B cell (primary cell): Measurements from ENCODE around the gene PDE4B. TPM values are rescaled to one million over a fixed set of nuclear protein-coding genes. Genes with fewer than 3 reads are reported as not detected.
"Not testable (repeated sequence)": the region's sequence is repeated elsewhere in the genome, so short reads cannot be mapped to it uniquely, and the experiment has no call there.

Source experiments
- ATAC-seq: fragments of 200-7000 bp; cut with Tn5 transposase; one replicate; pipeline ENCODE4 v1.10.0; 2021; ENCODE audit warnings: low read depth, mild to moderate bottlenecking, moderate number of reproducible peaks, moderate library complexity
- CTCF ChIA-PET: fragments of 350-600 bp; sonication (Branson Sonifier 250); formaldehyde crosslinking; loops from one replicate; lab custom pipeline; 2021; ENCODE audit warnings: antibody characterized with exemption, inconsistent platforms; lab: Charles Lee
- POLR2A ChIA-PET: fragments of 350-600 bp; sonication (Branson Sonifier 250); formaldehyde crosslinking; loops from one replicate; lab custom pipeline; 2021; ENCODE audit warnings: antibody characterized with exemption; lab: Charles Lee
- DNase-seq: peaks from one replicate; pipeline ENCODE4 v3.0.0; 2013
- H2AFZ ChIP-seq: 2 replicates; pipeline ENCODE4 v1.6.1; 2012; ENCODE audit warnings: mild to moderate bottlenecking, low read depth, low read length; ENCODE audit not compliant: insufficient read depth, poor library complexity, severe bottlenecking
- H3K27ac ChIP-seq, 2 donors: 1 replicate in 1 of 2; 2 replicates in 1 of 2; pipeline ENCODE4 v1.5.1; 2012 to 2013; ENCODE audit warnings: low read length in 2 of 2, mild to moderate bottlenecking in 2 of 2, moderate library complexity in 1 of 2
- H3K27me3 ChIP-seq, 4 experiments: fragments of 200-600 bp in 1 of 4; sonication (generic) in 1 of 4; replicated peaks in 1 of 4; 1 replicate in 2 of 4; 2 replicates in 2 of 4; pipeline versions ENCODE4 v1.6.1 to v1.7.0; 2013 to 2016; ENCODE audit warnings: low read length in 3 of 4, mild to moderate bottlenecking in 2 of 4, mixed read lengths in 1 of 4, moderate library complexity in 1 of 4; ENCODE audit not compliant: insufficient read depth in 4 of 4, control insufficient read depth in 3 of 4; ENCODE audit errors: control extremely low read depth in 1 of 4
- H3K36me3 ChIP-seq, 2 experiments: replicated peaks in 1 of 2; 1 replicate in 1 of 2; 2 replicates in 1 of 2; pipeline versions ENCODE4 v1.6.1 to v1.7.1; 2013; ENCODE audit warnings: low read length in 1 of 2; ENCODE audit not compliant: insufficient read depth in 2 of 2, control insufficient read depth in 1 of 2; ENCODE audit errors: control extremely low read depth in 1 of 2, extremely low read depth in 1 of 2
- H3K4me1 ChIP-seq, 2 donors: fragments of 200-600 bp in 1 of 2; sonication (generic) in 1 of 2; 1 replicate in 1 of 2; 2 replicates in 1 of 2; pipeline versions ENCODE4 v1.5.1 to v1.6.1; 2013 to 2017; ENCODE audit warnings: low read length in 2 of 2; ENCODE audit not compliant: control insufficient read depth in 2 of 2, insufficient read depth in 2 of 2
- H3K4me2 ChIP-seq: replicated peaks from 2 replicates; pipeline ENCODE3; 2012; ENCODE audit warnings: mild to moderate bottlenecking, low read depth, low read length; ENCODE audit not compliant: poor library complexity, severe bottlenecking
- H3K4me3 ChIP-seq, 5 experiments: fragments of 200-600 bp in 1 of 5; sonication (generic) in 1 of 5; 1 replicate in 3 of 5; 2 replicates in 2 of 5; pipeline versions ENCODE4 v1.5.1 to v1.7.0; 2011 to 2016; ENCODE audit warnings: low read length in 4 of 5, mild to moderate bottlenecking in 4 of 5, low read depth in 2 of 5, control low read depth in 1 of 5, moderate library complexity in 1 of 5; ENCODE audit not compliant: insufficient read depth in 1 of 5; ENCODE audit errors: control extremely low read depth in 1 of 5, extremely low read depth in 1 of 5
- H3K79me2 ChIP-seq: fragments of 200-600 bp; sonication (generic); one replicate; pipeline ENCODE4 v1.6.0; 2016; ENCODE audit warnings: low read length; ENCODE audit not compliant: control insufficient read depth, insufficient read depth
- H3K9ac ChIP-seq: fragments of 200-600 bp; sonication (generic); 2 replicates; pipeline ENCODE4 v1.6.1; 2017; ENCODE audit warnings: mild to moderate bottlenecking, low read length, moderate library complexity
- H3K9me3 ChIP-seq, 3 donors: one replicate each; pipeline versions ENCODE4 v1.6.1 to v1.7.1; 2013; ENCODE audit warnings: low read length in 2 of 3; ENCODE audit not compliant: control insufficient read depth in 2 of 3, insufficient read depth in 1 of 3; ENCODE audit errors: control extremely low read depth in 1 of 3
- H4K20me1 ChIP-seq: 2 replicates; pipeline ENCODE4 v1.6.0; 2012; ENCODE audit warnings: mild to moderate bottlenecking, low read length; ENCODE audit not compliant: insufficient read depth, control insufficient read depth, poor library complexity, severe bottlenecking
- H3K27ac Mint-ChIP-seq: one replicate; pipeline ENCODE4 v1.8.0; 2021; ENCODE audit warnings: mixed read lengths
- H3K27me3 Mint-ChIP-seq: one replicate; pipeline ENCODE4 v1.8.0; 2021; ENCODE audit warnings: mixed read lengths
- H3K4me1 Mint-ChIP-seq: one replicate; pipeline ENCODE4 v1.8.0; 2021; ENCODE audit warnings: mixed read lengths
- H3K4me3 Mint-ChIP-seq: one replicate; pipeline ENCODE4 v1.8.0; 2021; ENCODE audit warnings: mixed read lengths
- H3K9me3 Mint-ChIP-seq: one replicate; pipeline ENCODE4 v1.8.0; 2022; ENCODE audit warnings: mixed read lengths; ENCODE audit not compliant: insufficient read depth
- EZH2 ChIP-seq: IDR thresholded peaks from 2 replicates; pipeline ENCODE4 v1.6.1; 2012; ENCODE audit warnings: borderline replicate concordance, low read depth, mild to moderate bottlenecking, moderate library complexity, low read length; ENCODE audit not compliant: insufficient read depth, poor library complexity, severe bottlenecking
- WGBS: methylation state at CpG from one replicate; pipeline ENCODE4 v1.1.5; 2013; ENCODE audit warnings: missing lambda C conversion rate; ENCODE audit not compliant: insufficient coverage; 5-methylcytosine and 5-hydroxymethylcytosine counted together
- intact Hi-C: fragments of 100-400 bp; cut with micrococcal nuclease; formaldehyde crosslinking; loops from one replicate; pipeline ENCODE4 v1.10.0; 2022
- polyA plus RNA-seq: library from polyadenylated mRNA; depleted of rRNA; stranded (reverse); fragments of >200 nt; gene quantifications from 2 replicates; pipeline ENCODE4 v1.2.3, GENCODE V29; 2012
- total RNA-seq, 2 donors: library from RNA; stranded (reverse); fragments of 120-200 nt in 1 of 2; gene quantifications; 1 replicate in 1 of 2; 2 replicates in 1 of 2; pipeline versions ENCODE4 v1.2.3 to v1.2.4, GENCODE V29; 2013 to 2022
- TF ChIP-seq, protein P1 (sequence below): fragments of 200-600 bp; IDR thresholded peaks from one replicate; pipeline ENCODE4 v1.8.0; 2022; ENCODE audit warnings: antibody characterized with exemption, mild to moderate bottlenecking

The PDE4B gene
- total and polyA plus RNA-seq, 2 donors (not counting 1 experiment from before 2014, with no cell fraction given), result 63.7 to 242 TPM

DNA sequence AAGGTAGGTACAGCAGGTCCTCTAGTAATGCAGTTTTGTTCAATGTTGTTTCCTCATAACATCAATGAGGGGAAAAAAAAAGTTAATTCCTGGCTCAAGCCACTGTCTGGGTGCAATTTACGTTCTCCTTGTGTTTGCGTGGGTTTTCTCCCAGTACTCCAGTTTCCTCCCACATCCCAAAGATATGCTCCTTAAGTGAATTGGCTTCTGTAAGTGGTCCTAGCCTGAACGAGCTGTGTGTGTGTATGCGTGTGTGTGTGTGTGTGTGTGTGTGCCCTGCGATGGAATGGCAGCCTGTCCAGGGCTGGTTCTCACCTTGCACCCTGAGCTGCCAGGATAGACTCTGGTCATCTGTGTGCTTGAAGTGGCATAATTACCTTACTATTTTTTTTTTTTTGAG is 332.0 kb downstream of the PDE4B start:
- no peak overlapping the region for H3K4me3 Mint-ChIP-seq
- ChIA-PET CTCF (no interaction called here), POLR2A (no interaction called here)
- H3K4me2 ChIP-seq, result no peak overlapping the region
- intact Hi-C loops, result no loop called here
- no peaks in the 10 kb centered on the region for H3K79me2 ChIP-seq
- H3K36me3 ChIP-seq, result no peaks in the 10 kb centered on the region
- WGBS, result 100% methylated on average over 1 of the region's 5 CpGs
- H4K20me1 ChIP-seq, result no peaks in the 10 kb centered on the region
- H3K9me3 Mint-ChIP-seq, result peaks cover 6% of the 10 kb centered on the region
- H2AFZ ChIP-seq, result no peak overlapping the region
- no peak overlapping the region for H3K27ac ChIP-seq
- H3K27me3 Mint-ChIP-seq, result peaks cover 34% of the 10 kb centered on the region
- H3K27ac Mint-ChIP-seq, result no peak overlapping the region
- peaks cover 1% of the 10 kb centered on the region for H3K4me1 Mint-ChIP-seq
- no peak for TF ChIP-seq EZH2
- TF ChIP-seq, protein P1, sequence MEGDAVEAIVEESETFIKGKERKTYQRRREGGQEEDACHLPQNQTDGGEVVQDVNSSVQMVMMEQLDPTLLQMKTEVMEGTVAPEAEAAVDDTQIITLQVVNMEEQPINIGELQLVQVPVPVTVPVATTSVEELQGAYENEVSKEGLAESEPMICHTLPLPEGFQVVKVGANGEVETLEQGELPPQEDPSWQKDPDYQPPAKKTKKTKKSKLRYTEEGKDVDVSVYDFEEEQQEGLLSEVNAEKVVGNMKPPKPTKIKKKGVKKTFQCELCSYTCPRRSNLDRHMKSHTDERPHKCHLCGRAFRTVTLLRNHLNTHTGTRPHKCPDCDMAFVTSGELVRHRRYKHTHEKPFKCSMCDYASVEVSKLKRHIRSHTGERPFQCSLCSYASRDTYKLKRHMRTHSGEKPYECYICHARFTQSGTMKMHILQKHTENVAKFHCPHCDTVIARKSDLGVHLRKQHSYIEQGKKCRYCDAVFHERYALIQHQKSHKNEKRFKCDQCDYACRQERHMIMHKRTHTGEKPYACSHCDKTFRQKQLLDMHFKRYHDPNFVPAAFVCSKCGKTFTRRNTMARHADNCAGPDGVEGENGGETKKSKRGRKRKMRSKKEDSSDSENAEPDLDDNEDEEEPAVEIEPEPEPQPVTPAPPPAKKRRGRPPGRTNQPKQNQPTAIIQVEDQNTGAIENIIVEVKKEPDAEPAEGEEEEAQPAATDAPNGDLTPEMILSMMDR, result no peak
- no peak overlapping the region for H3K4me3 ChIP-seq
- H3K9me3 ChIP-seq, result peaks cover 0 to 4% (median 1%) of the 10 kb centered on the region in 3 donors
- ATAC-seq (no peak), DNase-seq (no peak)
- H3K27me3 ChIP-seq, result no peaks in the 10 kb centered on the region
- H3K9ac ChIP-seq, result no peak overlapping the region
- H3K4me1 ChIP-seq, result no peaks in the 10 kb centered on the region

DNA sequence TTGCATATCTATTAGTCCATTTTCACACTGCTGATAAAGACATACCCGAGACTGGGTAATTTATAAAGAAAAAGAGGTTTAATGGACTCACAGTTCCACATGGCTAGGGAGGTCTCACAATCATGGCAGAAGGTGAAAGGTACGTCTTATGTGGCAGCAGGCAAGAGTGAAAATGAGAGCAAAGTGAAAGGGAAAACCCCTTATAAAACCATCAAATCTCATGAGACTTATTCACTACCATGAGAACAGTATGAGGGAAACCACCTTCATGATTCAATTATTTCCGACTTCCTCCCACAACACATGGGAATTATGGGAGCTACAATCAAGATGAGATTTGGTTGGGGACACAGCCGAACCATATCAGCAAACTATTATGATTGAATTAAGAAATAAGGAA is 335.9 kb downstream of the PDE4B start:
- intact Hi-C loops, H3K9me3 Mint-ChIP-seq, H3K4me3 Mint-ChIP-seq, H3K4me3 ChIP-seq, H4K20me1 ChIP-seq, H3K4me1 ChIP-seq, POLR2A ChIA-PET, CTCF ChIA-PET, H3K9ac ChIP-seq, H3K27ac ChIP-seq, H3K4me1 Mint-ChIP-seq, H3K36me3 ChIP-seq, H3K4me2 ChIP-seq, H2AFZ ChIP-seq, H3K9me3 ChIP-seq, H3K27me3 ChIP-seq, H3K27ac Mint-ChIP-seq, H3K79me2 ChIP-seq: not testable (repeated sequence)
- peak; percentile 2 for DNase-seq
- ATAC-seq, result peak; percentile 28
- H3K27me3 Mint-ChIP-seq, result peaks cover 14% of the 10 kb centered on the region
- no CpG with 5 or more reads among the region's 4 CpGs for WGBS
